GM19240 (cell line): Measurements from ENCODE around the gene SLAIN2.

ENCODE experiments used
- DNase-seq: peaks from one replicate; pipeline ENCODE4 v3.0.0; 2011; ENCODE audit warnings: low spot score; ENCODE audit not compliant: insufficient read length

Gene SLAIN2

DNA sequence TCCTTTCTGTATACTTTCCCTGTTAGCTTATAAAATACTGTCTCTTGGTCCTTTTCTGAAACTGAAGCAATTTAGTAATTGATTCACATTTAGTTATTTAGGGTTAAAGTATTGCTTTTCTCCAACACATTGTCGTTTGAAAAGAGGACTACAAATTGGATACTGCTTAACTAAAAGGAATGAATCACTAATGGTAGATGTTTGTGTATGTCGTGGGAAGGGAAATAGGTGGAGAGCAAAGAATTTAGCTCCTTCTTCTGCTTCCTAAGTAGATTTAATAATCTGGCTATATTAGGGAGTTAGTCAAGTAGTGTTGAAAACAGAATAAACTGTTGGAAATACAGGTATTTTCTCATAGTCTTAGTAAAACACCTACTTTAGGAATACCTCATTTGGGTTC is 27.9 kb downstream of the SLAIN2 start:
- DNase-seq: no peak

DNA sequence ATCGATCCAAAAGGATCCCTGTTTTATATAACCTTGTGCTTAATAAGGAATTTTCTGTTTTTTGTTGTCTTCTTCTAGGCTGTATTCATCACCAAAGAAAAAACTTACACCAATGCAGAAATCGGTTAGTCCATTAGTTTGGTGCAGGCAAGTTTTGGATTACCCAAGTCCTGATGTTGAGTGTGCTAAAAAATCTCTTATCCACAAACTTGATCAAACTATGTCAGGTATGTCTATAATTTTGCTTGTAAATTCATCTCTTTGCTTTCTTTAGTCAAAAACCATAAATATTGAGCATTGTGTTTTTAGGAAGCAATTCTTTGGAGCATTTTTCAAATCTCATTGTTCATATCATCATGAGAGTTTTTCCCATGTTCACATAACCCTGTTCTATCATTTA is 28.4 kb downstream of the SLAIN2 start:
- no peak for DNase-seq

DNA sequence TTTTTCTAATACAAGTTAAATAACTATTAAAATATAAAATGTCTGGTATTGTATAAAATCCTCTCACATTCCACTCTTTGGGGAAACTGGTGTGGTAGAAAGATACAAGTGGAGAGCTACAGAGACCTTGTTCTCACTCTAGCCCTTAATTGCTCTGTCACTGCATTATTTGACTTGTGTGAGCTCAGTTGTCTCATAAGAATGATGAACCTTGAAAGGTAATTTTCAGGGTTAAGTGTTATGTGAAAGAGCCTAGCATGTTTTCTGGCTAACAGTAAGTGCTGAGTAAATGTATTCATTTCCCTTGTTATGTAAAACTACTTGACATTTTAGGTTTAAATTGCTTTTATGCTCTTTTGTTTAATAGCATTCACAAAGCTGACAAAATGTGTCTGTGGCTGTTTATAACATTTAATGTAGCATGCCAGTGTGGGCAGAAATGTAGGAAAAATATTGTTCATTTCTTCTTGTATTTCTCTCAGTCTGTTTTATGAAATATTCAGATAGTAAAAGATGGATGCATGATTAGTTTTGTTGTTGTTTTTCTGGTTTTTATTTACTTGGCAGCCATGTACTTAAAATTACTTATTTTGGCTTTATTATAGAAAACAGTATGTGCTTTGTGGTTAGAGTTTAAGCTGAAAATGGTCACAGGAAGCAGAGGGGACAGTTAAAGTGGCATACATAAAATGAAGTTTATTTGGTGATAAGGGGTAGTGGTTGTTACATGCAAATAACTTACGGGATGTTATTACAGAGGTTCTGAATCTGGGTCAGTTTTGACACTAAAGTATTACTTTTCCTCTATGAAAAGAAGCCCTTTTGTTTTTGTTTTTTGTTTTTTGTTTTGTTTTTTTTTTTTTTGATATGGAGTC is 29.2 kb downstream of the SLAIN2 start:
- DNase-seq: no peak

DNA sequence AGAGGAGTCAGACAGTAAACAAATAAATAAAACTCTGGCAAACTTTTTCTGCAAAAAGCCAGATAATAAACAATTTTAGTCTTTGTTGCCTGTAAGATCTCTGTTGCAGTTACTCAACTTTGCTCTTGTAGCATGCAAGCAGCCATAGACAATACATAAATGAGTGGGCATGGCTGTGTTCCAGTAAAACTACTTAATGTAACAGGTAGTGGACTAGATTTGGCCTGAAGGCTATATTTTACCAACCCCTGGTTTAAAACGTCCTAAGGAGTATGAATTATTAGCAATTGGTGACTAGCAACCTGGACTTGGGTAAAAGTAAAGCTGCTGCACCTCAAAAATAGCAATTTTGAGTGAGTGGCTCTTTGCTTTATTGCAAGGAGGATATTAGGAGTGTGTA is 30.9 kb downstream of the SLAIN2 start:
- no peak for DNase-seq

DNA sequence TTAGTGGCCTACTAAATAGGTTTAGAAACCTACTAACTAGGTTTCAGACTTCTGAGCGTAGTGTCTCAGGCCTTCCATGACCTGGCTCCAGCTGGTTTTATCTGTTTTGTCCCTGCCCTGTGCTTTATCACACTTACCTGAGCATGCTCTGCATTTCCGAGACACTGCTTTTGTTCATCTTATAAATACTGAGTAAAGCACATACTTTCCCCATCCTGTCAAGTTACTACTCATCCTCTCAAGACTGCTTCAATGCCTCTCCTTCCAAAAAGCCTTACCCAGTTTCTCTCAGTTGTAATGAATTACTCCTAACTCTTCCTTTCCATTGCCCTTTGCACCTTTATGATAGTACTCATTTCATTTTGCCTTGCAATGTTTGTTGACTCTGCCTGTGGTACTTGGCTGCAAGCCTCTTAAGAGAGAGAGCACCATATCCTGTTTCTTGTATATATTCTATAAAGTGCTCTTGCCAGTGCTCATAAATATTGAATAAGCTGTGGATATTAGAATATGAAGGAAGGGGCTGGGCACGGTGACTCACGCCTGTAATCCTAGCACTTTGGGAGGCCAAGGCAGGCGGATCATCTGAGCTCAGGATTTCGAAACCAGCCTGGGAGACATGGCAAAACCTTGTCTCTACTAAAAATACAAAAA is 34.4 kb downstream of the SLAIN2 start:
- DNase-seq: no peak

DNA sequence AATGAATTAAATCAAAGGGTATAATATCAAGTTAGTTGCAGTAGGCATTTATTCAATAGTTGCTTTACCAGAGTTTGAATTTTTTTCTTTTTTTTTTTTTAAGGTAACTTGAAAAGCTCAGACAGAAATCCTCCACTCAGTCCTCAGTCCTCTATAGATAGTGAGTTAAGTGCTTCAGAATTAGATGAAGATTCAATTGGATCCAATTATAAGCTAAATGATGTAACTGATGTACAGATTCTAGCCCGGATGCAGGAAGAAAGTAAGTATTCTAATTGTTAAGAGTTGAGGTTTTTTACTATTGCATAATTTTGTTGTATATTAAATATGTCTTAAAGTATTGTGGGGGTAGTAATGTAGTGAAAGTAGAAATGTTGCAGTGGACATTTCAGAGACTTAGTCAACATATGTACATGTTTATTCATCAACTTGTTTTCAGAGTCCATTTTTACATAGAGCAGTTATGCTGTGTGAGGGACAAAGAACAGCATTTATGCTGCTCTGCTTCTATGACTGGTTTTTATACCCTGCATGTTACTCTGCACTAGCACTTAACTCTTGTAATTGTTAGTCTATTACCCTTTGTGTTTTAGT is 38.4 kb downstream of the SLAIN2 start:
- no peak for DNase-seq

DNA sequence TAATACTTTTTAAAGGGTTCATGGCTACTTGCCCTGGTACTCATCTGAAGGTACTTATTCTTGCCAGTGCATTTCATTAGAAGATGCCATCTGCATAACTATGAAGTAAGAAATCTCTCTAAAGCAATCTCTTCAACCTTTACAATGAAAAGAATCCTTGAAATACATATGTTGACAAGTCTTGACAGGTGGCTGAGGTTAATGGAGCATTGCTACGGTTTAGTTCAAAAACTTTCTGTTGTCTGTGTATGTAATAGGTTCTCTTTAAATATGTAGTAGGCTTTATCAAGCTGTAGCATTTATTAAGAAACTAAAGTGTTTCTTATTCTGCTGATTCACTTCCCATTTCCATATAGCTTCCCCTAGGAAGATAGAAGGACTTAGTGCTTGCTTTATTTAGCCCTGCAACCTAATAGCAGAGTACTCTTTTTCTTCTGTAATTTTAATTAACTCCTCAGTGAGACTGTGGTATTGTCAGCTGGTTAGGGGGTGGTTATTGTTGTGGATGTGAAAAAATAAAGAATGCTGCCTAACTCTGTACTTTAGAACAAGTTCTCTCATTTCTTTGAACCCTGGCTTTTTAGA is 39.3 kb downstream of the SLAIN2 start:
- no peak for DNase-seq

DNA sequence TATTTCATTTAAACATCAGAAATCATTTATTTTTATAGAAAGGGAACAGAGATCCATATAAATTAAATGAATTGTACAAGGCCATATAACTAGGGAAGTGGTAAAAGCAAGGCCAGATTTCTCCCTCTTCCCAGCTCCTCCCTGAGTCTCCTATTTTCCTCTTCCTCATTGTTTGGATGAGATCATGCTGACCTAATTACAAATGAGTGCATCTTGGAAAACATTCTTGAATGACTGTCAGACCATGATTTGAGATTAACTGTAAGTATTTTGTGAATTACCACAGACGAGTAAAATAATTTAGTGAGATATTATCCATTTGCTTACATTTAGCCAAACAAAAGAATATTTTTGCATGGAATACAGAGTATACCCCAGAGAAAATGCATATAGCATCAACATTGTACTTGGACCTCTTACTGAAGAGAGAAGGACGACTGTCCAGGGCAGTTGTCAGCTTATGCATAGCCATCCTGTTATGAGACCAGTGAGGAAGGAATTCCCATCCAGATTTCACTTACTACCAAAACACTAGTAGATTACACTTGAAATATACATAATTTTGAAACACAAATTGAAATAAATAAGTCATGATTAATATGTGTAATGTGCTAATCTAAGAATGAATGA is 47.3 kb downstream of the SLAIN2 start:
- no peak for DNase-seq

DNA sequence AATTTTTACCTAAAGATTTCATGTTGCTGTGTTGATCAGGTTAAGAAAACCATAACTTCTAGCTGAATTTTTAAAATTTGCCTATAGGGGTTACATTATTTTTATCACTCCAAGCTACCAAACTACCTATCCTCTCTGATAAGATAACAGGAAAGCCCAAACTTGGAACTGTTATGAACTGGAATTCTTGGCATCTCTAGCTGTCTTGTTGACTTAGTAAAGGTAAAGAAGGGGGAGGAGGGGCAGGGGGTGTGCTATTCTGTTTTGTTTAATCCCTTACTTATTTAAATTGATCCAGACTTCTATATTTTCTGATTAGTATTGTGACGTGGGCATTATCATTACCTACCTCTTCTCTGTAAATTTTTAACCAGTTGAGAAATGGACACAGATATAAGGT is 54.7 kb downstream of the SLAIN2 start:
- no peak for DNase-seq

DNA sequence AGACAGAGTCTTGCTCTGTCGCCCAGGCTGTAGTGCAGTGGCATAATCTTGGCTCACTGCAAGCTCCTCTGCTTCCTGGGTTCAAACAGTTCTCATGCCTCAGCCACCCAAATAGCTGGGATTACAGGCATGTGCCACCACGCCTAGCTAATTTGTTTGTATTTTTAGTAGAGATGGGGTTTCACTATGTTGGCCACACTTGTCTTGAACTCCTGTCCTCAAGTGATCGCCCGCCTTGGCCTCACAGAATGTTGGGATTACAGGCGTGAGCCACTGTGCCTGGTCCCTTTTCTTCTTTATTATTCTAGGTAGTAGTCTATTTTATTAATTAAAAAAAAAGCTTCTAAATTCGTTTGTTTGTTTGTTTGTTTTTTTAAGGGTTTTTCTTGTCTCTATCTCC is 59.1 kb downstream of the SLAIN2 start:
- no peak for DNase-seq

DNA sequence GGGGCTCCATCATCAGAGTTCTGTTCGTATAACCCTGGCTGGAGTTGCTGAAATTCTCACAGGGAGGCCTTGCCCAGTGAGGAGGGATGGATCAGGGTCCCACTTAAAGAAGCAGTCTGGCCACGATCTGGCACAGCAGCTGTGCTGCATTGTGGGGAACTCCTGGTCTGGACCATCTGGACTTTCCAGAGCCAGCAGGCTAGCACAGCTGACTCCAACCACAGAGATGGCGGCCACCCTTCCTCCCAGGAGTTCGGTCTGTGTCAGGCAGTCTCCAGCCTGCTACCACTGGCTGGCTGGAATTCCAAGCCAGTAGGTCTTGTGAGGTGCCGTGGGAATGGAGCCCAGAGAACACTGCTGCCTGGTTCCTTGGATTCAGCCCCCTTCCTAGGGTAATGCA is 62.0 kb downstream of the SLAIN2 start:
- no peak for DNase-seq

DNA sequence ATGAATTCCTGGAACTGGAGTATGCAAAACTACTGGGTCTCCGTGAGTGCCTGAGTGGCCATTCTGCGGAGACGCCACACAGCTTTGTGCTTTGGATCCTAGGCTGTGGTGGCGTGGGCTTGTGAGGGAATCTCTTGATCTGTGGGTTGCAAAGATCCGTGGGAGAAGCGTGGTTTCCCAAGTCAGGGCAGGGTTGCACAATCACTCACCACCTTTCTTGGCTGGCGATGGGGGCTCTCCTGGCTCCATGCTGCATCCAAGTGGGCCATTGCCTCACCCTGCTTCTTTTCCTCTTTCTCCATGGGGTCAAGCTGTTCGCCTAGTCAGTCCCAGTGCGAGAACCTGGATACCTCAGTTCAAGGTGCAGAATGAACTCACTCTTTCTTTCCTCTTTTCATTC is 62.5 kb downstream of the SLAIN2 start:
- no peak for DNase-seq

DNA sequence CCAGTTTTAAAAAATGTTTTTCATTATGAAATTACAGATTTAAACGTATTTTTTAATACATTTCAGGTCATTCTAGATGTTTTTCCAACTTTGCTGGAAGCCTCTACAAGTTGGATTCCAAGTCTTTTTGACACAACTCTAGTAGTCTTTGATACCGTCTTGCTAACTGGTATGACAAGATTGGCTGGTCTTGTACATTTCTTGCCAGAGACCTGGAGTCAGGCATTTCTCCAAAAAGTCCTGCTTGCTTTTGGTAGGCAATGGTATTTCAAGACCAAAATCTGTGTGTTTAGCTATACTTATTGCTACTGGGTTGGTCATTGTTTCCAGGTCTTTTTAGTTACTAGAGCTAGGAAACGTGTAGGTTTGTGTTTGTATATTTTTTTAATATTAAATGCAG is 64.6 kb downstream of the SLAIN2 start:
- DNase-seq: no peak

DNA sequence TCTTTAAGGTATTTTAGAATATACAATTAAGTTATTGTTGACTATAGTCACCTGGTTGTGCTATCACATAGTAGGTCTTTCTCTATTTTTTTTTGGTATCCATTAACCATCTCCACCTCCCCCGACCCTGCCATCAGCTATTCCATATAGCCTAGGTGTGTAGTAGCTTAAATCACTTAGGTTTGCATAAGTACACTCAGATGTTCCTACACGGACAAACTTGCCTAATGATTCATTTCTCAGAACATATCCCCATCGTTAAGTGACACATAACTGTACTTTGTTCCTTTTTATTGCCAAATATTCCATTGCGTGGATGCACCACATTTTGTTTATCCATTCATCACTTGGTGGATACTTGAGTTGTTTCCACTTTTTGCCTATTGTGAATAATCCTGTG is 67.9 kb downstream of the SLAIN2 start:
- DNase-seq: no peak

DNA sequence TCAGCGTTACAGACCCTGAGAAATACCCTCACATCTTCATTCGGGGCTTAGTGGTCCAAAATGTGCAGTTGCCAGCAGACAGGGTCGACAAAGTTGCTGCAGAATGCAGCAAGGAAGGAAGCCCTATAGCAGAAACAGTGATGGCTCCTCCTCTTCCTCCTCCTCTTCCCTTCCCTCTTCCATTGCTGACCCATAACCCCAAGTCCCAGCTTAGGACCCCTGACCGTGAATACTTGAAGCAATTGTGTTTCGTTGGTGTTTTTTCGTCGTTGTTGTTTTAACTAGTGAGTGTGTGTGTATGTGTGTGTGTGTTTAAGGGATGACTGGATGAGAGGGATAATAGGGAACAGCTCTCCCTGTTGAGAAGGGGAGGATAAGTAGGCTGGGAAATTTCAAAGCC is 69.5 kb downstream of the SLAIN2 start:
- no peak for DNase-seq

DNA sequence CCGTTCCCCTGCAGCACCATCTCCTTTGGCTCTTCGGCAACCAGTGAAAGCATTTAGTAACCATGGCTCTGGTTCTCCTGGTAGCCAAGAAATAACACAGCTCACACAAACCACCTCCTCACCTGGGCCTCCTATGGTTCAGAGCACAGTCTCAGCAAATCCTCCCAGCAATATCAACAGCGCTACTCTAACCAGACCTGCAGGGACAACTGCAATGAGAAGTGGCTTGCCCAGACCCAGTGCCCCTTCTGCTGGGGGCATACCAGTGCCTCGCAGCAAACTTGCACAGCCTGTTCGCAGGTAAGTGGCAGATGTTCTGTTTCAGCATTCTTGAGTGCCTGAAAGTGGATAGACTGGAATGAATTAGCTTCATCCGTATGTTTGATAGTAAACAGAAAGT is 78.8 kb downstream of the SLAIN2 start:
- no peak for DNase-seq

DNA sequence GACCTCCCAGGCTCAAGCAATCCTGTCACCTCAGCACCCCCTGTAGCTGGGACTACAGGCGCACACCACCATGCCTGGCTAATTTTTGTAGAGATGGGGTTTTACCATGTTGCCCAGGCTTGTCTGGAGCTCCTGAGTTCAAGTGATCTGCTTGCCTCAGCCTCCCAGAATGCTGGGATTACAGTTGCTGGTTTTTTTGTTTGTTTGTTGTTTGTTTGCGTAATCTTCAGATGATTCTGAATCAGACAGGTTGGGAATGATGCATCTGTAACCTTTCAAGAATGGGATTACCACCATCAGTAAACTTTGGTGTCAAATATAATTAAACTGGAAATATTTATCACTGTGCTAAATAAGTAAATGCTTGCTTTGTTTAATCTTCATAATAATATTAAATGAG is 79.8 kb downstream of the SLAIN2 start:
- no peak for DNase-seq

DNA sequence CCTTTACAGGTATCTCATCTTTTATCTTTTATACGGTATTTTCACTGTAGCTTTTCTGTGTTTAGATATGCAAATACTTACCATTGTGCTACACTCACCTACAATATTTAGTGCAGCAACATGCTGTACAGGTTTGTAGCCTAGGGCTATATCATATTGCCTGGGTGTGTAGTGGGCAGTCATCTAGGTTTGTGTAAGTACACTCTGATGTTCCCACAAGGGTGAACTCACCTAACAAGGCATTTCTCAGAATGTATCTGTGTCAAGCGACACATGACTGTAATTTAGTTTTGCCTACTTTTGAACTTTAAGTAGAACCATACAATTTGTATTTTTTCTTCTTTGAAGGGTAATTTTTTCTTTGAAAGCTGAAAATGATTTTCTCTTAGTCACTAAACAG is 87.6 kb downstream of the SLAIN2 start:
- no peak for DNase-seq

DNA sequence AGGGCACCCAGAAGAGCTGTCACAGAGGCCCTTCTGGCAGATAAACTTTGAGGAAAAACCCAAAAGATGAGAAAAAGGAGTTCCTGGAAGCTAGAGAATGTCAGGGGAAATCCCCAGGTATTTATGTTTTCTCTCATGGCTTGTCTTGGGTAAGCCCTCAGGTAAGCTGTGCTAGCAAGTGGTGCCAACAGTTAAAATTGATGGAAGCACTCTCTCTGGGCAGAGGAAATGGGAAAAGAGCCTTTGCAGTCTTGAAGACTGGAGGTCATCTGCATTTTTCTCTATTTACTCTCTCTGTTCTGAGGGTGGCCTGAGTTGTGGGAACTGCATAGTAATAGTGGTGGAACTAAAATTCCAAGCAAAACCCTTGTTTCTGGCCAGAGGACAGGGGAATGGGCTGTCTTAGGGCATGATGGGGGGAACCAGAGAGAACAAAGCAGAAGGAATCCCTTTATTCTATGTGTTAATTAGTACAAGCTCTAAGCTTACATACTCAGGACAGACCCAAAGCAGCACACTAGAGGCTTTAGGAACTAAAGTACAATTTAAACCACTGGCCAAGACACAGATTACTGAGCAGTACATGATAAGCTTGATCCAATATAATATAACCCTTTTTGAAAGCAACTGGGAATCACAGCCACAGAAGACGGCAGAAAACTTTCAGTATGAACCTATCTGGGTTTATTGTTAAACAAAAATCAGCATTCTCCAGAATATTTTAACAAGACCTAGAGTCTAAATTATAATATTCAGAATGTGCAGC is 88.6 kb downstream of the SLAIN2 start:
- DNase-seq: no peak

DNA sequence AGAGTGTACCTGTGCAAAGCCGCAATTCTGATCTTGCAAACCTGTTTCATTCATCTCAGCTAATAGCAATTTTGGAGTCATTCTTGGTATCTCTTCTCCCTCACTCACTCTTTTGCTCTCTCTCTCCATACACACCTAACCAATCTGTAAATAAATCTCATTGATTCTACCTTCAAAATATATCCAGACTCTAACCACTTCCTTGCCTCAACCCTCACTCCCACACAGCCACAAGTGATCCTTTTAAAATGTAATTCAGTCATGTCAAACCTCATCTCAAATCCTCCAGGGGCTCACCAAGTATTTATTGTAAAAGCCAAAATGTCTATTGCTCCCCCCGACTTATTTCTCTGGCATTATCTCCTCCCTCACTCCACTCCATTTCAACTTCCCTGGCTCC is 90.1 kb downstream of the SLAIN2 start:
- no peak for DNase-seq

DNA sequence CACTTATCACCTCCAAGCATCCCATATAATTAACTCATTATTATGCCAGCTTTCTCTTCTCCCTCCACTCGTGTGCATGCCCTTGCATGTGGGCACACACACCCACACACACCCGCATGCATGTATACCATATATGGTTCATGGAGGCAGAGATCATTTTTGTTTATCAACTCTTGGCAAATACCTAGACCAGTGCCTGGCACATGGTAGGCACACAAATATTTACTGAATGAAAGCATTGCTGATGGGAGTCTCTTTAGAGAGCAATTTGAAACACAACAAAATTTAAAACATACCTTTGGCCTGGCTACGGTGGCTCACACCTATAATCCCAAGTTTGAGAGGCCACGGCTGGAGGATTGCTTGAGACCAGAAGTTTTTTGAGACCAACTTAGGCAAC is 90.7 kb downstream of the SLAIN2 start:
- no peak for DNase-seq
